Measurements from ENCODE around the gene DAD1.
"Not testable (repeated sequence)": the region's sequence is repeated elsewhere in the genome, so short reads cannot be mapped to it uniquely, and the experiment has no call there.

DAD1 gene

GRCh38 chr14:22556021-22556989 is 32.7 kb downstream of the DAD1 start:
- Histone ChIP-seq H3K36me3 (ENCODE audit: control insufficient read depth, insufficient read depth, low read length) (peaks cover 12% of the 10 kb centered on the region), H3K4me3 (replicated peaks; ENCODE audit: low read depth, low read length) (peak overlapping the region; percentile 34), H3K27me3 (replicated peaks; ENCODE audit: control insufficient read depth, insufficient read depth, low read length) (no peaks in the 10 kb centered on the region)
- no peak for TF ChIP-seq CTCF (IDR thresholded peaks at IDR 0.05; ENCODE audit: insufficient read depth, low read length, poor library complexity, severe bottlenecking)
- DNase-seq (ENCODE audit: extremely low read depth, insufficient read length): peak; percentile 97

GRCh38 chr14:22555384-22556011 is 33.5 kb downstream of the DAD1 start:
- DNase-seq (ENCODE audit: extremely low read depth, insufficient read length): peak; percentile 60
- Histone ChIP-seq H3K36me3 (ENCODE audit: control insufficient read depth, insufficient read depth, low read length) (peaks cover 13% of the 10 kb centered on the region), H3K4me3 (replicated peaks; ENCODE audit: low read depth, low read length) (no peak overlapping the region), H3K27me3 (replicated peaks; ENCODE audit: control insufficient read depth, insufficient read depth, low read length) (no peaks in the 10 kb centered on the region)
- no peak for TF ChIP-seq CTCF (IDR thresholded peaks at IDR 0.05; ENCODE audit: insufficient read depth, low read length, poor library complexity, severe bottlenecking)

- no peak for DNase-seq (ENCODE audit: extremely low read depth, insufficient read length)
- Histone ChIP-seq H3K4me3 (replicated peaks; ENCODE audit: low read depth, low read length) (no peak overlapping the region), H3K36me3 (ENCODE audit: control insufficient read depth, insufficient read depth, low read length) (peaks cover 13% of the 10 kb centered on the region), H3K27me3 (replicated peaks; ENCODE audit: control insufficient read depth, insufficient read depth, low read length) (no peaks in the 10 kb centered on the region)
- no peak for TF ChIP-seq CTCF (IDR thresholded peaks at IDR 0.05; ENCODE audit: insufficient read depth, low read length, poor library complexity, severe bottlenecking)
These were observed 34.3 kb downstream of the DAD1 start for GRCh38 chr14:22554498-22555383.

GRCh38 chr14:22553861-22554497 is 35.0 kb downstream of the DAD1 start:
- not testable (repeated sequence) for H3K27me3 ChIP-seq (replicated peaks; ENCODE audit: control insufficient read depth, insufficient read depth, low read length); DNase-seq (ENCODE audit: extremely low read depth, insufficient read length); H3K4me3 ChIP-seq (replicated peaks; ENCODE audit: low read depth, low read length)
- H3K36me3 ChIP-seq (ENCODE audit: control insufficient read depth, insufficient read depth, low read length): peaks cover 18% of the 10 kb centered on the region

GRCh38 chr14:22553445-22553844 is 35.6 kb downstream of the DAD1 start:
- TF ChIP-seq CTCF (IDR thresholded peaks at IDR 0.05; ENCODE audit: insufficient read depth, low read length, poor library complexity, severe bottlenecking): no peak
- H3K36me3 ChIP-seq (ENCODE audit: control insufficient read depth, insufficient read depth, low read length): peaks cover 20% of the 10 kb centered on the region
- no peak overlapping the region for H3K4me3 ChIP-seq (replicated peaks; ENCODE audit: low read depth, low read length)
- no peaks in the 10 kb centered on the region for H3K27me3 ChIP-seq (replicated peaks; ENCODE audit: control insufficient read depth, insufficient read depth, low read length)
- DNase-seq (ENCODE audit: extremely low read depth, insufficient read length): no peak
